OCI-M2 (cell line): ENCODE results near the gene MYH16.
"Not testable (repeated sequence)": the region's sequence is repeated elsewhere in the genome, so short reads cannot be mapped to it uniquely, and the experiment has no call there.

ENCODE experiments used
- DNase-seq: peaks from one replicate; lab custom pipeline; 2025; ENCODE audit not compliant: unreplicated experiment; lab: John Stamatoyannopoulos, UW

MYH16 gene

GRCh38 chr7:99272476-99273045 is at the start of gene MYH16:
Gene MYH16, plus strand, starts transcription at chr7:99272839.
- no peak for DNase-seq

- DNase-seq = not testable (repeated sequence)
Observed at GRCh38 chr7:99224263-99224898, 48.3 kb upstream of the MYH16 start.

- no peak for DNase-seq
Observed at GRCh38 chr7:99224899-99225265, 47.8 kb upstream of the MYH16 start.

- DNase-seq = no peak
Observed at GRCh38 chr7:99229234-99229633, 43.4 kb upstream of the MYH16 start.

GRCh38 chr7:99232082-99232770 is 40.4 kb upstream of the MYH16 start:
- DNase-seq = no peak

GRCh38 chr7:99232955-99233354 is 39.7 kb upstream of the MYH16 start:
- DNase-seq = not testable (repeated sequence)

- DNase-seq = no peak
Observed at GRCh38 chr7:99234185-99234584, 38.5 kb upstream of the MYH16 start.

GRCh38 chr7:99235925-99236324 is 36.7 kb upstream of the MYH16 start:
- DNase-seq = no peak

DNA sequence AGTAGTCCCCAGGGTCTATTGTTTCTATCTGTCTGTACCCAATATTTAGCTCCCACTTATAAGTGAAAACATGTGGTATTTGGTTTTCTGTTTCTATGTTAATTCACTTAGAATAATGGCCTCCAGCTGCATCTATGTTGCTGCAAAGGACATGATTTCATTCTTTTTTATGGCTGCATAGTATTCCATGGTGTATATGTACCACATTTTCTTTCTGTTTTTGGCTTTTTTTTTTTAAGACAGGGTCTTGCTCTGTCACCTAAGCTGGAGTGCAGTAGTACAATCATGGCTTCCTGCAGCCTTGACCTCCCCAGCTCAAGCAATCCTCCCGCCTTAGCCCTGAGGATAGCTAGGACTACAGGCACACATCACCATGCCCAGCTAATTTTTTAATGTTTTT is 34.8 kb upstream of the MYH16 start:
- DNase-seq = not testable (repeated sequence)

DNA sequence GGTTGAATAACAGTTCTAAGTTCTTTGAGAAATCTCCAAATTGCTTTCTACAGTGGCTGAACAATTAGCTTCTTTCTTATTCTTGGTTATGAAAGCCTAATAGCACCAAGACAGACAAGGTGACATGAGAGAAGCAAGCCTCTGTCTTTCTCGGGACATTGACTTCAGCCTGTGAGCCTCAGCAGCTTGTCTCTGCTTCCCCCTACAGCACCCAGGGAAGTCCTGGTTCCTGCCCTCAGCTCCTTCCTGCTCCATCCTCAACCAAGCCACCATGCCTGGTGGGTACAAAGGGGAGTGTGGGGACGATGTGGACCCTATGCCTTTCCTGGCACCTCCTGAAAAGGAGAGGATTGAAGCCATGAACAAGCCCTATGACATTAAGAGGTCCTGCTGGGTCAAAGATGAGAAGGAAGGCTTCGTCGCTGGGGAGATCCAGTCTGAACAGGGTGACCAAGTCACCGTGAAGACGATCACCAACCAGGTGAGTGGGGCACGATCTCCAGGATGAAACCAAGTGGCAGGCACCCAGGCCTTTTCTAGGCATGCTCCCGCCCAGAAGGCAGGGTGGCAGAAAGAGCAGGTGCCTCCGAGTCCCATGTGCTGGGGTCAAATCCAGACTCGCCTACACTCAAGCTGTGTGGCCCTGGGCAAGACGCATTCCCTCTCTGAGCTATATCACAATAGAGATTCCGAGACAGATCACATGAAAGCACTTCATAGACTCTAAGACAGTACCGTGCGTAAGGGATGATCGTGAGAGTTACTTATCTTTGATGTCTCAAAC is 33.9 kb upstream of the MYH16 start:
- no peak for DNase-seq

DNA sequence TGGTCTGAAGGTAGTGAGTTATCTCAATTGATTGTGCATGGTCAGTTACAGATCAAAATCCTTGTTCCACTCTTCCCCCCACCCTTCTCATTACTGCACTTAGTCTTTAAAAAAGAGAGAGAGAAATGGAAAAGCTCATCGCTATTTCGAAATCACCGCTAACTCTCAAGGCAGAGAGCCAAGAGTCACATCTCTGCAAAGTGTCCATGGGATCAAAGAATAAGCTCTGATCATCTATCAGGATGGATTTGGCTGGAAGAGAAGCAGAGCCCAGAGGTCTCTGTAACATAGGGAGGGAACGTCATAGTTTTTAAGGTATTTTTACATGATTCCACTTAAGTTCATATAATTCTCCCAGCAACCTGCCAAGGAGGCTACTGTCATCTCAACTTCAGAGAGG is 30.0 kb upstream of the MYH16 start:
- no peak for DNase-seq

GRCh38 chr7:99243751-99244337 is 28.8 kb upstream of the MYH16 start:
- no peak for DNase-seq

DNA sequence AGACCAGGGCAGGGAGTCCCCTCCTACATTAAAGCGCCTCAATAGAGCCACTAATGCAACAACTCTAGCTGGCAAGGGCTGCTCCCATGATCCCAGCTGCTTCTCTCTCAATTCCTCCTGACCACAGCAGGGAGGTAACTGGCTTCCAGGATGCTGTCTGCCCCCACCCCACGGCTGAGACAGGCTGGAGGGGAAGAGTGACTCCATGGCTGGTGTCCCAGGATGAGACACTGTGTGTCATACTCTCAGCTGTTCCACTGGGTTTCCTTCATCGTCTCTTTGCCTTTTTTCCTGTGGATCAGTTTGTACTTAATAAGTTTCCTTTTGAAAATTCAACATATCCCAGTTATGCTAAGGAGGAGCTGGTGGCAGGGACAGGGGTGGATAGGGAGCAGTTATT is 27.7 kb upstream of the MYH16 start:
- no peak for DNase-seq

DNA sequence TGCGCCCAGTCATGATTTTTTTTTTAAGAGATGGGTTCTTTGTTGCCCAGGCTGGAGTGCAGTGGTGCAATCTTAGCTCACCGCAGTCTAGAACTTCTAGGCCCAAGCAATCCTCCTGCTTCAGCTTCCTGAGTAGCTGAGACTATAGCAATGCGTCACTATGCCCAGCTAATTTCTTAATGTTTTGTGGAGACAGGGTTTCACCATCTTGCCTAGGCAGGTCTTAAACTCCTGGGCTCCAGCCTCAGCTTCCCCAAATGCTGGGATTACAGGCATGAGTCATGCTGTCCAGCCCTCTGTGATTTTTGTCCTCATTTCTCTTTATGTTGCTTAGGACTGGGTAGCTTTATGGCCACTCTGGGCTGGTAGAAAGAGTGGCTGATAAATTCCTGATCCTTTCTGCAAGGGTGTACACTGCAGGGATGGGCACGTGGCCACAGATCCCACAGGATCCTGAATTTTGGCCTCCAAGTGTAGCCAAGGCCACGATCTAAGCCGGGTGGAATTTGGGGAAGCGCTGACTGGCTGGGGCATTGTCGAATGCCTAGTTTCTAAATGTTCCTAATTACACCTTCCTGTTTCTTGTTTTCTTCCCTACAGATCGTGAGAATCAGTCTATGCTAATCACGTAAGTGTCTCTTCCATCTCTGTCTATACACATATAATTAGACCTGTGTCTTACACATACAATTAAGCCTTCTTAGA is 24.1 kb upstream of the MYH16 start:
- DNase-seq = no peak

DNA sequence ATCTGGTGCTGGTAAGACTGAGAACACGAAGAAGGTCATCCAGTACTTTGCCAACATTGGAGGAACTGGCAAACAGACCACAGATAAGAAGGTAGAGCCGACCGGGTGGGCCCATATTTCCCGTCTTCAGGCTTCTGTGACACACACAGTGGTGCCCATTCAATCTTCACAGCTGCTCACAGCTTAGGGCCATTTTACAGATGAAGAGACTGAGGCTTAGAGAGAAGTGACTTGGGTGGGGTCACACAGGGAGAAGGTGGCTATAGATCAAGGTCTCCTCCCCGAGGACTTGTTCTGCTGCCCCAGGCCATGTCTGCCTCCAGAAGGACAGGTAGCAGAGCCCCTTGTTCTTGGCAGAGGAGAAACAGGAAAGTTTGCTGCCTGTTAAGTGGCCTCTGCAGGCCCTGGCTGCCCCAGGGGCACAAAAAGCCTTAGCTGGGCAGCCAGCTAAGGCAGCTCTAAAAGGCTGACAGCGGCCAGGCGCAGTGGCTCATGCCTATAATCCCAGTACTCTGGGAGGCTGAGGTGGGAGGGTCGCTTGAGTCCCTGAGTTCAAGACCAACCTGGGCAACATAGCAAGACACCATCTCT is 22.6 kb upstream of the MYH16 start:
- no peak for DNase-seq

GRCh38 chr7:99252166-99252895 is 20.3 kb upstream of the MYH16 start:
- DNase-seq = no peak

DNA sequence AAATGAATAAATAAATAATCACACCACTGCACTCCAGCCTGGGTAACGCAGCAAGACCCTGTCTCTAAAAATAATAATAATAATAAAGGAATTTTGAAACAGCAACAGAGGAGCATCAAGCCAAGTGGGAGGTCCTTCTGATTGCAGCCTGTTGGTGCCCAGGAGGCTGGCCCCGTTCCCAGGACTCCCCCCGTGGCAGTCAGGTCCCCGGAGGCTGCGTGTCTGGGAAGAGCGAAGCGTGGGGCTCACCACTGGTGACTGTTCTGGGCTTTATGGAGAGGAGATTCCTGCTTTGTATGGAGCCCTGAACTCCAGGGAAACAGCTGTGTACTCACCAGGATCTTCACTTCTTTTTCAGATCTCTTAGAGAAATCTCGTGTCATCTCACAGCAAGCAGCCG is 19.3 kb upstream of the MYH16 start:
- DNase-seq = no peak

DNA sequence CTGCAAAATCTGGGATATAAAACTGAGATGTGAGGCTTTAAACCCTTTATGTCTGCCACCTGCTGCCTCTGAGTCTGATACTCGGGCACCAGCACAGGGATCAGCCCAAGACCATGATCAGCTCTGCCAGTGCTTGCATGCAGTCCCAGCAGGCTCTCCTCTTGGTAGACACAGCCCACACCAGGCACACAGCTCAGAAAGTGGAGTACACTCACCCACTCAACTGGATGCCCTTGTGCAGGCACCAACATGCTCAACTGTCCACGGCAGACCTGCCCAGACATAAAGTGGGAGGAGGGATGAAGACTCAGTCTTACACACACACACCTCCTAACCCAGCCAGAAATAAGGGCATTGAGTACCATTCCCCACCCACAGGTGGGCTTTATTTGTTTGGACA is 18.2 kb upstream of the MYH16 start:
- no peak for DNase-seq

GRCh38 chr7:99255463-99255862 is 17.2 kb upstream of the MYH16 start:
- no peak for DNase-seq

DNA sequence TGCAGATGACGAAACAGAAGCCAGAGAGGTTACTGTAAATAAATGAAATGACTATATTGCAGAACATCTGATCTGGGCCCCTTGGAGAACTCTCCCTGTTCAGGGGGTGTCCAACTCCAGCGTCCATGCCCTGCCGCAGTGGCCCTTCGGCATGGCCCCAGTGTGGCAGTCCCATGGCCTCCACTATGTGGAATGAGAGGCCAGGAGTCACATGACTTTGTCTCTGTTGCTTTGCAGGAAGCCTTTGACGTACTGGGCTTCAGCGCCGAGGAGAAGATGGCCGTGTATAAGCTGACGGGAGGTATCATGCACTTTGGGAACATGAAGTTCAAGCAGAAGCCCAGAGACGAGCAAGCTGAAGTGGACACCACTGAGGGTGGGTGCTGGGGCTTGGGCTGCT is 15.6 kb upstream of the MYH16 start:
- no peak for DNase-seq
